Astrocyte (in vitro differentiated cells and primary cell): ENCODE measurements around the gene LMTK3. TPM values are rescaled to one million over a fixed set of nuclear protein-coding genes. Genes with fewer than 3 reads are reported as not detected.
A peak's percentile ranks its signal among the peaks of the same experiment; 100 is the strongest.

Experiments used
- DNase-seq: peaks from one replicate; pipeline ENCODE4 v3.0.0-alpha.2; 2010; ENCODE audit warnings: low read depth
- FAIRE-seq: peaks from 2 replicates; lab custom pipeline; 2011; peaks lifted over from hg19 to GRCh38; lab: Jason Lieb, UNC
- H2AFZ ChIP-seq: 2 replicates; pipeline ENCODE4 v1.6.0; 2012; ENCODE audit warnings: low read depth, low read length, inconsistent platforms
- H3K27ac ChIP-seq: 2 replicates; pipeline ENCODE4 v1.5.1; 2011; ENCODE audit warnings: low read depth, low read length, inconsistent platforms
- H3K27me3 ChIP-seq: 2 replicates; pipeline ENCODE4 v1.6.0; 2011; ENCODE audit warnings: low read length, inconsistent platforms; ENCODE audit not compliant: insufficient read depth
- H3K36me3 ChIP-seq: 2 replicates; pipeline ENCODE4 v1.5.1; 2011; ENCODE audit warnings: low read length, inconsistent platforms; ENCODE audit not compliant: insufficient read depth
- H3K4me1 ChIP-seq: 2 replicates; pipeline ENCODE4 v1.5.1; 2011; ENCODE audit warnings: low read length, inconsistent platforms; ENCODE audit not compliant: insufficient read depth
- H3K4me2 ChIP-seq: 2 replicates; pipeline ENCODE4 v1.6.0; 2012; ENCODE audit warnings: low read length, inconsistent platforms
- H3K4me3 ChIP-seq: 2 replicates; pipeline ENCODE4 v1.5.1; 2011; ENCODE audit warnings: low read depth, mild to moderate bottlenecking, low read length, inconsistent platforms; ENCODE audit not compliant: insufficient read depth
- H3K79me2 ChIP-seq: 2 replicates; pipeline ENCODE4 v1.6.0; 2012; ENCODE audit warnings: mild to moderate bottlenecking, low read length, inconsistent platforms; ENCODE audit not compliant: insufficient read depth
- H3K9ac ChIP-seq: 2 replicates; pipeline ENCODE4 v1.6.0; 2012; ENCODE audit warnings: mild to moderate bottlenecking, low read length, inconsistent platforms
- H3K9me3 ChIP-seq: 2 replicates; pipeline ENCODE4 v1.5.1; 2012; ENCODE audit warnings: low read depth, mild to moderate bottlenecking, low read length, inconsistent platforms; ENCODE audit not compliant: insufficient read depth
- H4K20me1 ChIP-seq: 2 replicates; pipeline ENCODE4 v1.6.0; 2012; ENCODE audit warnings: low read length, inconsistent platforms; ENCODE audit not compliant: insufficient read depth
- H3K27ac Mint-ChIP-seq: one replicate; pipeline ENCODE4 v1.8.0; 2021; ENCODE audit warnings: mild to moderate bottlenecking, mixed read lengths; ENCODE audit not compliant: unreplicated experiment
- H3K27me3 Mint-ChIP-seq: one replicate; pipeline ENCODE4 v1.8.0; 2021; ENCODE audit warnings: low read depth, mixed read lengths; ENCODE audit not compliant: unreplicated experiment
- H3K36me3 Mint-ChIP-seq: one replicate; pipeline ENCODE4 v1.8.0; 2021; ENCODE audit warnings: low read depth, mixed read lengths; ENCODE audit not compliant: unreplicated experiment
- H3K4me1 Mint-ChIP-seq: one replicate; pipeline ENCODE4 v1.8.0; 2021; ENCODE audit warnings: low read depth, mixed read lengths; ENCODE audit not compliant: unreplicated experiment
- H3K4me3 Mint-ChIP-seq: one replicate; pipeline ENCODE4 v1.8.0; 2021; ENCODE audit warnings: mild to moderate bottlenecking, moderate library complexity, mixed read lengths; ENCODE audit not compliant: unreplicated experiment
- H3K9me3 Mint-ChIP-seq: one replicate; pipeline ENCODE4 v1.8.0; 2021; ENCODE audit warnings: mild to moderate bottlenecking, mixed read lengths; ENCODE audit not compliant: unreplicated experiment
- EZH2 ChIP-seq: IDR thresholded peaks from 2 replicates; pipeline ENCODE4 v1.6.1; 2012; ENCODE audit warnings: mild to moderate bottlenecking, low read length, inconsistent platforms; ENCODE audit not compliant: insufficient read depth
- total RNA-seq: library from RNA; stranded (reverse); gene quantifications from 2 replicates; pipeline ENCODE4 v1.2.1, GENCODE V29; 2021
- TF ChIP-seq, protein P1 (sequence below): IDR thresholded peaks from 2 replicates; pipeline ENCODE4 v1.5.1; 2011; ENCODE audit warnings: low read depth, mild to moderate bottlenecking, inconsistent platforms, low read length, moderate library complexity; ENCODE audit not compliant: insufficient read depth

The LMTK3 gene
- total RNA-seq, 1 donor from 2014 or later, result 6.2 TPM

DNA sequence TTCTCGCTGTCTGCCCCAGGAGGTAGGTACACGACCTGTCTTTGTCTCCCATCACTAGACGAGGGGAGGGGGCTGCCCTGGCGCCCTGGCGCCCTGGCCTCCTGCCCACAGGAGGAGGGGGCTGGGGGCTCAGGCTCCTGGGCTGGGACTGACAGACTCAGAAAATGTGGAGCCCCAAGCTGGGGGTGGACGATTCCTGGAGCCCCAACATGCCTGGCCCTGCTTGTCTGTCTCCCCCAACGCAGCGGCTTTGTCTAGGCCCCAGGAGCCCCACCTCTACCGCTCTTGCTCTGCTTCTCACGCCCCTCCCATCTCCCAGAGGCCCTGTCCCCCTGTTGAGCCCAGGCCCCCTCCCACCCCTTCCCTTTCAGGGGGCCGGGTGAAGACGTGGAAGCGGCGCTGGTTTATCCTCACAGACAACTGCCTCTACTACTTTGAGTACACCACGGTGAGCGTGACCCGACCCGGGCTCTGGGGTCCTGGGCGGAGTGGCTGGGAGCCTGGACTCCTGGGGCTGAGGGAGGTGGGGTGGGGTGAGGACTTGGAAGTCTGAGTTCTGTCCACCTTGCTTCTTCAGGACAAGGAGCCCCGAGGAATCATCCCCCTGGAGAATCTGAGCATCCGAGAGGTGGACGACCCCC lies 33.8 kb downstream of the LMTK3 start:
- no peak overlapping the region for H3K27ac Mint-ChIP-seq

GRCh38 chr19:48477067-48477685 lies 34.5 kb downstream of the LMTK3 start:
- FAIRE-seq, result no peak
- TF ChIP-seq, protein P1, sequence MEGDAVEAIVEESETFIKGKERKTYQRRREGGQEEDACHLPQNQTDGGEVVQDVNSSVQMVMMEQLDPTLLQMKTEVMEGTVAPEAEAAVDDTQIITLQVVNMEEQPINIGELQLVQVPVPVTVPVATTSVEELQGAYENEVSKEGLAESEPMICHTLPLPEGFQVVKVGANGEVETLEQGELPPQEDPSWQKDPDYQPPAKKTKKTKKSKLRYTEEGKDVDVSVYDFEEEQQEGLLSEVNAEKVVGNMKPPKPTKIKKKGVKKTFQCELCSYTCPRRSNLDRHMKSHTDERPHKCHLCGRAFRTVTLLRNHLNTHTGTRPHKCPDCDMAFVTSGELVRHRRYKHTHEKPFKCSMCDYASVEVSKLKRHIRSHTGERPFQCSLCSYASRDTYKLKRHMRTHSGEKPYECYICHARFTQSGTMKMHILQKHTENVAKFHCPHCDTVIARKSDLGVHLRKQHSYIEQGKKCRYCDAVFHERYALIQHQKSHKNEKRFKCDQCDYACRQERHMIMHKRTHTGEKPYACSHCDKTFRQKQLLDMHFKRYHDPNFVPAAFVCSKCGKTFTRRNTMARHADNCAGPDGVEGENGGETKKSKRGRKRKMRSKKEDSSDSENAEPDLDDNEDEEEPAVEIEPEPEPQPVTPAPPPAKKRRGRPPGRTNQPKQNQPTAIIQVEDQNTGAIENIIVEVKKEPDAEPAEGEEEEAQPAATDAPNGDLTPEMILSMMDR, result no peak
- no peak for TF ChIP-seq EZH2
- H3K27me3 ChIP-seq, result no peaks in the 10 kb centered on the region
- H3K9ac ChIP-seq, result no peak overlapping the region
- no peaks in the 10 kb centered on the region for H3K9me3 Mint-ChIP-seq
- no peak overlapping the region for H3K4me3 ChIP-seq
- no peak overlapping the region for H2AFZ ChIP-seq
- H3K27me3 Mint-ChIP-seq, result no peaks in the 10 kb centered on the region
- H3K4me3 Mint-ChIP-seq, result no peak overlapping the region
- no peaks in the 10 kb centered on the region for H3K9me3 ChIP-seq
- peaks cover 38% of the 10 kb centered on the region for H3K36me3 ChIP-seq
- no peak for DNase-seq
- H4K20me1 ChIP-seq, result peaks cover 76% of the 10 kb centered on the region
- no peak overlapping the region for H3K4me2 ChIP-seq
- no peak overlapping the region for H3K27ac ChIP-seq
- peaks cover 19% of the 10 kb centered on the region for H3K79me2 ChIP-seq
- H3K27ac Mint-ChIP-seq, result no peak overlapping the region
- peaks cover 23% of the 10 kb centered on the region for H3K4me1 ChIP-seq
- H3K36me3 Mint-ChIP-seq, result peaks cover 20% of the 10 kb centered on the region
- H3K4me1 Mint-ChIP-seq, result peaks cover 12% of the 10 kb centered on the region

More for the DNA sequence above, 33.8 kb downstream of the LMTK3 start:
- Mint-ChIP-seq H3K9me3 (no peaks in the 10 kb centered on the region), H3K4me3 (no peak overlapping the region), H3K4me1 (peaks cover 12% of the 10 kb centered on the region), H3K27me3 (no peaks in the 10 kb centered on the region), H3K36me3 (peaks cover 17% of the 10 kb centered on the region)
- no peak for TF ChIP-seq EZH2
- TF ChIP-seq, protein P1, result no peak
- H3K27ac ChIP-seq, result no peak overlapping the region
- peaks cover 34% of the 10 kb centered on the region for H3K36me3 ChIP-seq
- no peaks in the 10 kb centered on the region for H3K27me3 ChIP-seq
- no peak for FAIRE-seq
- H3K4me1 ChIP-seq, result peaks cover 25% of the 10 kb centered on the region
- DNase-seq, result no peak
- H2AFZ ChIP-seq, result no peak overlapping the region
- peaks cover 14% of the 10 kb centered on the region for H3K79me2 ChIP-seq
- H3K9me3 ChIP-seq, result no peaks in the 10 kb centered on the region
- H3K4me3 ChIP-seq, result no peak overlapping the region
- H3K4me2 ChIP-seq, result no peak overlapping the region
- H3K9ac ChIP-seq, result no peak overlapping the region
- H4K20me1 ChIP-seq, result peaks cover 71% of the 10 kb centered on the region

DNA sequence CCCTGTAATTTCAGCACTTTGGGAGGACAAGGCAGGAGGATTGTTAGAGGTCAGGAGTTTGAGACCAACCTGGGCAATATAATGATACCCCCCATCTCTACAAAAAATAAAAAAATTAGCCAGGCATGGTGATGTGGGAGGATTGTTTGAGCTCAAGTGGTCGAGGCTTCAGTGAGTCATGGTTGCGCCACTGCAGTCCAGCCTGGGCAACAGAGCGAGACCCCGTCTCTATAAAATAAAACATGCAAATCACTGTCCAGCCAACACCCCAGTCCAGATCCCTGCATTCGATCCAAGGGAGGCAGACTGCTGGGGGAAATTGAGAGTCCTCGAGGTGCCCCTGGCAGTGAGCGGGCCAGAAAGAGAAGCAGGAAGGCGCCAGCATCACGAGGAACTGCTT lies 35.5 kb downstream of the LMTK3 start:
- FAIRE-seq, result no peak
- H3K27ac Mint-ChIP-seq, result peak overlapping the region; percentile 75
- H3K4me3 Mint-ChIP-seq, result no peak overlapping the region

More for the DNA sequence above, 35.5 kb downstream of the LMTK3 start:
- Histone ChIP-seq H3K79me2 (peaks cover 29% of the 10 kb centered on the region), H3K36me3 (peaks cover 45% of the 10 kb centered on the region), H3K4me1 (peaks cover 17% of the 10 kb centered on the region), H2AFZ (no peak overlapping the region), H3K27ac (no peak overlapping the region), H3K4me3 (no peak overlapping the region), H4K20me1 (peaks cover 86% of the 10 kb centered on the region), H3K4me2 (no peak overlapping the region), H3K9ac (no peak overlapping the region), H3K27me3 (no peaks in the 10 kb centered on the region), H3K9me3 (no peaks in the 10 kb centered on the region)
- no peak for TF ChIP-seq EZH2
- TF ChIP-seq, protein P1, result no peak
- DNase-seq, result no peak
- Mint-ChIP-seq H3K27me3 (no peaks in the 10 kb centered on the region), H3K9me3 (no peaks in the 10 kb centered on the region), H3K36me3 (peaks cover 25% of the 10 kb centered on the region), H3K4me1 (peaks cover 12% of the 10 kb centered on the region)
